HG02943 (cell line): ENCODE results near the gene MARCHF4.

Experiments
- ATAC-seq: cut with Tn5 transposase; IDR thresholded peaks from one replicate; pipeline ENCODE4 v1.9.1; 2021; ENCODE audit warnings: mild to moderate bottlenecking, low read depth, moderate library complexity; ENCODE audit not compliant: unreplicated experiment

The MARCHF4 gene, protein sequence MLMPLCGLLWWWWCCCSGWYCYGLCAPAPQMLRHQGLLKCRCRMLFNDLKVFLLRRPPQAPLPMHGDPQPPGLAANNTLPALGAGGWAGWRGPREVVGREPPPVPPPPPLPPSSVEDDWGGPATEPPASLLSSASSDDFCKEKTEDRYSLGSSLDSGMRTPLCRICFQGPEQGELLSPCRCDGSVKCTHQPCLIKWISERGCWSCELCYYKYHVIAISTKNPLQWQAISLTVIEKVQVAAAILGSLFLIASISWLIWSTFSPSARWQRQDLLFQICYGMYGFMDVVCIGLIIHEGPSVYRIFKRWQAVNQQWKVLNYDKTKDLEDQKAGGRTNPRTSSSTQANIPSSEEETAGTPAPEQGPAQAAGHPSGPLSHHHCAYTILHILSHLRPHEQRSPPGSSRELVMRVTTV

DNA sequence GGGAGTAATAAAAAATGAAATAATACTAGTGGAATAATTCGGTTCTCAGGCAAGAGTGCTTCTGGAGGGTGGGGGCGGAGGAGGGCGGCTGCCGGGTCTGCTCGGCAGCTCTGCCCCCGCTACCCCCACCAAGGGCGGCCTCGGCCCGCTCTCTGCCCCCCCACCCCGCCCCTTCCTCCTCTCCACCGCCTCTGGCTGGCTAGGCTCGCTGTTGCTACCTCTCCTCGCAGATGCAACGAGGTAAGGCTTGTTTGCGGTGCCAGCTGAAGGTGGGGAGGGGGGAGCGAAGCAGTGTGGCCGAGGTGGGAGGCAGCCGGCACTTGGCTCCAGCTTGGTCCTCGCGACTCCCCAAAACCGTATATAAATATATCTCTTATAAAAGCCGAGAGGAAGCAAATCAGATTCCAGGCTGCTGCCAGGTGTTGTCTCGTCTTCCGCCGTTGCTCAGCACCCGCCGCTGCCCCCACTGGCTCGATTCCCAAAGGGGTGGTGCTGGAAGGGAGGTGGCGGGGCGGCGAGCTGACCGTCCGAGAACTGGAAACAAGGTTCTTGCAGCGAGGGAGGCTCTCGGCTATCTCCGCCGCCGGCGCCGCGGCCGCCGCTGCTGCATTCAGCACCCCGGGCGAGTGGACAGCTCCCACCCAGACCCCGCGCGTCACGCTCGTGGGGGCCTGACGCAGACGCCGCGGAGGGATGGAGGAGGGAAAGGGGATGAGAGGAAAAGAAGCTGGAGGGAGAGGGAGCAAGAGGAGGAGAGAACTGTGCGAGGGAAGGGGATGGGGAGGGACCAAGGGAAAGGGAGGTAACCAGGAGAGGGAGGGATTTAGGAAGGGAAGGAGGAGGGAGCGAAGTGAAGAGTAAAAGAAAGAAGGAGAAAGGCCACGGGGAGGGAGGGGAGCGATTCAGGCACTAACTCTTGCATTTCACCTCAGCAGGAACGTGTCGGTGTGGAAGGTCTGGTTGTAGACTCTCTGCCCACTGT lies at the start of gene MARCHF4:
MARCHF4 (minus strand) TSS at position 763 of the 982 bp plus-strand sequence. CDS start 2,223 bp downstream, outside the sequence.
- ATAC-seq = no peak

DNA sequence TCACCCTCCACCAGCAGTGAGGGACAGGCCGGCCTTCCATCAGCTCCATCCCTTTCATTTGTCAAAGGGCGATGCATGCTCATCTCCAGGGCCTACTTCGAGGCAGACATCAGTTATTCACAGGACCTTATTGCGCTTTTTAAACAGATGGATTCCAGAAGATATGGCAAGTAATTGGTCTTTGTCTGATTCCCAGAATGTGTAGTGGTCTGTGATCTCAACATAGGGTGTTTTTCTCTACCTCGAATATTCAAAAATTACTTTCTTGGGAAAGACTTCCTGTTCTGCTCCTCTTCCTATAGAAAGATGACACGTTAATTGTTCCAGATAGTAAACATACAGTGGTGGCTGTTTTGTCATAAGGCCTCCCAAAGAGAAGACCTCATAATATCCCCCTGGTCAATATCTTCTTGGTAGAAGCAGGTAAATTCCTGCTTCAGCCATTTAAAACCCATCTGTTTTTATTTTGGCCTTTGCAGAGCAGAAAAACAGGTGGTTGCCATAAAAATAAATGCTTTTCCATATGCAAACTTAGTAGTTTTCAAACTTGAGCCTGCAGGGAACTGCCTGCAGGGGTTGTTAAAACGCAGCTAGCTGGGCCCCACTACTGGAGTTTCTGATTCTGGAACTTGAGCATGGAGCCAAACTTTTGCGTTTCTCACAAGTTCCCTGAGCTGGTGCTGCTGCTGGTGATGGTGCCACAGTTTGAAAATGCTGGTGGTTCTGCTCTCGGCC lies 48.3 kb upstream of the MARCHF4 start:
- ATAC-seq = no peak

DNA sequence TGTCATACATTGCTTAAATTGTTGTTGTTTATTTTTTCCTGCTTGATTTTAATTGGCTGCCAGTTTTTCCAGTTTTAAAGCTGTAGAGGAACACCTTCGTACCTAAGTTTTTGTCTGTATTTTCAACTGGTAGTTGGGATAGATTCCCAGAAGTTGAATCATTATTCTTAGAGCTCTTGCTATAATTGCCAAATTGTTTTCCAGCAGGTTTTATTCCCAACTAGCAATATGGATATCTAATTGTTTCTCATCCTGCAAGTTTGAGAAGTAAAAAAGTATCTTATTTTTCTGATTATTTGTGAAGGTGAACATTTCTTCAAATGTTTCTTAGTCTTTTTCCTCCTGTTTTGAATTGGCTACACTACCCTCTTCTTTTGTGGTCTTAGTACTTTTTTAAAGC lies 46.7 kb upstream of the MARCHF4 start:
- ATAC-seq = no peak

DNA sequence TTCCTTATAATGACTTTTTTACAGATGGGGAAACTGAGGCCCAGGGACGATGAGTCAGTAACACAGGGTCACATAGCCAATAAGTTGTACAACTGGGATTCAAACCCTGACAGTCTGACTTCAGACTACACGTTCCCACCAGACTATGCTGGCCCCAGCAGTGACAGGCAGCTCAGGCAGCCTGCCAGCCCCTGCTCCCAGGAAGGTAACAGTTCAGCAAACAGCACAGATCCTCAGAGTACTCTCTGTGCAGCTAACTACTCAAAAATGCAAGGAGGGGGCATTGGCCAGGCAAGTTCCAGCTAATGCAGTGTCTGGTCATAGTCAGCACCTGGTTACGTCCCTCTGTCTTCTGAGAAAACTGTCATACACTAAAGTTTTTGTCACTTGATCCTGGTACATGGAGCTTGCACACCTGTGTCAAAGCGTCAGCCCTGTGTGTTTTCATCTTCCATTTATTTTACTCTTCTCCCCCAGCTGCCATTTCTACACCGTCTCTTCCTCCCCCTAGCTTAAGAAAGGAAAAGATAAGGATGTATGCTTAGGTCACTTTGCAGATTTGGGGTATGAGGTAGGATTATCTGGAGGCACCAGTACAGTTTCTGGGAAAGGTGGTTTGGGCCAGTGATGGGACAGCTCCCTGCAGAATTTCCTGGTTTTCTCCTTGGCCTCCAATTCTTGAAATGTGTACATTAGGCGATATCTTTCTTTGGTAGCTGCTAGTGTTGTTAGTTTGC lies 44.5 kb upstream of the MARCHF4 start:
- no peak for ATAC-seq

DNA sequence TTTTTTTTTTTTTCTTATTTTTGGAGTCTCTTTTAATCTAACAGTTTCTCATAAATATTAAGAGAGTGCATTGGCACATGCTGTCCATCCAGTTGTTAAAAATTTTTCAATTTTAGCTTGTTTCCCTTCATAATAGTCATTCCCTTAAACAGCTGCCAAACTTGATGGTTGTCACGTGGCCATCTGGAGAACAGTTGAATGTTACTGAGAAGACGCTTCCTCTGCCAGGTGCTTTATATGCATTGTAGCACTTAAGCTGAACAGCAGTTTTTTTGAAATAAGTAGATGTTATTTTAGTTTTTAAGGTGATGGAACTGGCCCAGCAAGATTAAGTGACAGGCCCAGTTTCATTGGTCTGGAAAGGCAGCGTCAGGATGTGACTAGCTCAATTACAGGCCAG lies 43.3 kb upstream of the MARCHF4 start:
- ATAC-seq = no peak

DNA sequence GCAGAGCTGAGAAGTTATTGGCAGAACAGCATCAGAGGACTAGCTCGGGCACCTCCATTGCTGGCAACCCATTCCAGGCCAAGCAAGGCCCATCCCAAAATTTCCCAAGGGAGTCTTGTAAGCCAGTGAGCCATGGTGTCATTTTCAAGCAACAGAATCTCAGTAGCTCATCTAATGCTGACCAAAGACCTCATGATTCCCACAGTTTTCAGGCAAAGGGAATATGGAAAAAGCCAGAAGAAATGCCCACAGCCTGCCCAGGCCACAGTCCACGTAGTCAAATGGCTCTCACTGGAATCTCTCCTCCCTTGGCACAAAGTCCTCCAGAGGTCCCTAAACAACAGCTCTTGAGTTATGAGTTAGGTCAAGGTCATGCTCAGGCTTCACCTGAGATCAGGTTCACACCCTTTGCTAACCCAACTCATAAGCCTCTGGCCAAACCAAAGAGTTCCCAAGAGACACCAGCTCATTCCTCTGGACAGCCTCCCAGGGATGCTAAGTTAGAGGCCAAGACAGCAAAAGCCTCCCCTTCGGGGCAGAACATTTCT lies 42.6 kb upstream of the MARCHF4 start:
- no peak for ATAC-seq

DNA sequence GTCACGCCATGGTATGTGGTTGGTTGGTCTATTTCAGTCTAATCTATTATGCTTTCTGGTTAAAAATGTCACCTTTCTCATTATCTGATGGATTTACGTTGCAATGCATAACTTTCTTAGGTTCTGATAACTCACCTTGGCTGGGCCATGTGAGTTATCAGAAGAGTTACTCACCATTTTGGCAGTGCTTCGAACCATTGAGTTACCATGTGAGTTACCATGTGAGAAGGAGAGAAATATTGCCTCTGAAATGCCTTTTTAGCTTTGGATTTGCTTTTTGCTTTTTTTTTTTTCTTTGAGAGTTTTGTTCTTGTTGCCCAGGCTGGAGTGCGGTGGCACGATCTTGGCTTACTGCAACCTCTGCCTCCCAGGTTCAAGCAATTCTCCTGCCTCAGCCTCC lies 41.6 kb upstream of the MARCHF4 start:
- ATAC-seq = no peak

DNA sequence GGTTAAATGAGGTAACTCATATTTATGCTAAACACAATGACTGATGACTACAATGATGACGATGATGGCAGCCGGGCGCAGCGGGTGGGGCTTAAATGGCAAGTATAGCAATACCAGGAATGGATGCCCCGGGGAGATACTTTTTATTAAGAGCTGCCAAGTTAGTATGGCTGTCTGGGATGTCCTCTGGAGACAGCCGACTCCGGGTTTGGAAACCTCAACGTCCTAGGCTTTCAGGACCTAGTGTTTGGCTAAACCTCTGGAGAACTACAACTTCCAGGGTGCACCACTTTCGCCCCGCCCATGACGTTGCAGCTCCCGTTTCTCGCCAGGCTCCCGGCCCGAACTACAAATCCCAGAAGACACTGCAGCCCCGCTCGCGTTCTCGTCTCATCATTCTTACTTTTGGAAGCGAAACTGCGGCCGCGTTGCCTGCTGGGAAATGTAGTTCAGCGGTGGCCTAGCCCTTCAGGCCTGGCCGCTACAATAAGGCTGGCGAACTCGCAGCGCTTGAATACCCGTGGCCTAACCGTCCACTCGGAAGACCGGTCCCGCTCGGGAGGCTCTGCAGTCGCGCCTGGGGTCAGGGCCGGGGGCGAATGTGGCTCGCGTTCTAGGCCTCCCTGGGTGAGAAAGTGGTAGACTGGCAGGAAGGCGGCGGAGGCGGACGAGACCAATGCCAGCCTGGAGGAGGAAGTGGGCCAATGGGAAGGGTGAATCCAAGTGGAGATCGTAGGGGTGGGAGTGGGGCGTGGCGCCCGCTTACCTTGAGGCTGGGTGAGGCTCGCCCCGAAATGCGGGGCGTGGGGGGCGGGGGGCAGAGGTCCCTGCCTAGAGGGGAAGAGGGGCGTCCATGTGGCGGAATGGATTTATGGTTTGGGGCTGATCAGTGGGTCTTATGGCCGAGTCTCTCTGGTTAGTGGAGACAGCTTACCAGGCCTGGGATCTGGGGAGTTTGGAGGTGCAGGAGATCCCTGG lies 40.0 kb upstream of the MARCHF4 start, which contains the start of gene SMARCAL1:
SMARCAL1 (plus strand) TSS at position 463 of the 978 bp plus-strand sequence. CDS start 2,221 bp downstream, outside the sequence.
- ATAC-seq = peak; percentile 90

DNA sequence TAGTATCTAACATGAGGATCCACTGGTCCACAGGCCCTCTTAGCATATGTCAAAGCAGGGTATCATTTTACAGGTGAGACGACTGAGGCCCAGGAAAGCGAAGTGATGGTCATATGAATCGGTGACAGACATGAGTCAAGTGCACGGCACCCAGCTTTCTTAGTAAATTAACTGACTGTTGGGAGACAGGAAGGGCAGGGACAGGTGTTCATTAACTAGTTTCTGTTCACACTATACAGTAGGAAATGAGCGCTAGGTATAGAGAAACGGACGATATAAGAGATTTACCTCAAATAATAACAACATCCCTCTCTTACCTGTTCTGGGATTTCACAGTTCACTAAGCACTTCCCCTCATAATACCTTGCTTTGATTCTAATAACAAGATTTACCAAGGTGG lies 38.3 kb upstream of the MARCHF4 start:
- no peak for ATAC-seq

DNA sequence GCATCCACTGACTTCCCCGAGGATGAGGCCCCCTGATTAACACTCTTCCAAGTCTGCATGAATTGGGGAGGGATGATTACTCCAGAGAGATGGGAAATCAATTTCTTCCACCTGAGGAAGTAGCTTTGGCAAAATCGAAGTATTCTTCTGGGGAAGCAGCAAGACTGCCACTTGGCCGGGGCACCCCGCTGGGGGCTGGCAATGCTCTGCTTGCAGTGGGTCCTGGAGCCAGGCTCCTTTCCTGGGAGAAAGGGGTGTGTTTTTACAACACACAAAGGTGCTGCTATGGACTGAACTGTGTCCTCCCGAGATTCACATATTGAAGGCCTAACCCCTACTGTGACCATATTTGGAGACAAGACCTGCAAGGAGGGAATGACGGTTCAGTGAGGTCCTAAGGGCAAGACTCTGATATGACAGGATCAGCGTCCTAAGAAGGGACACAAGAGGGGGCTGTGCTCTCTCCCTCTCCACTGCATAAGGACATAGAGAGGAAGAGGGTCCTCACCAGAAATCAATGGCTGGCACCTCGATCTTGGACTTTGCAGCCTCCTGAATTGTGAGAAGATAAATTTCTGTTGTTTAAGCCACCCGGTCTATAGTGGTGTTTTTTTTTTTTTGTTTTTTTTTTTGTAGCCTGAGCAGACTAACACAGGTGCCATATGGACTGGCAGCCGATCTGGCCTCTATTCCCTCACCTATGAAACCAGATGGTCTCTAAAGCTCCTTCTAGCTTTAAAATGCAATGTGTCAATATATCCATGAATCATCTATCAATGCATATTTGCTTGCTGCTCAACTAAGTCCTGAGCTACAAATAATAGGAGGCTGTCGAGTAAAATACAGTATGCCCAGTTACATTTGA lies 36.4 kb upstream of the MARCHF4 start:
- ATAC-seq = no peak

DNA sequence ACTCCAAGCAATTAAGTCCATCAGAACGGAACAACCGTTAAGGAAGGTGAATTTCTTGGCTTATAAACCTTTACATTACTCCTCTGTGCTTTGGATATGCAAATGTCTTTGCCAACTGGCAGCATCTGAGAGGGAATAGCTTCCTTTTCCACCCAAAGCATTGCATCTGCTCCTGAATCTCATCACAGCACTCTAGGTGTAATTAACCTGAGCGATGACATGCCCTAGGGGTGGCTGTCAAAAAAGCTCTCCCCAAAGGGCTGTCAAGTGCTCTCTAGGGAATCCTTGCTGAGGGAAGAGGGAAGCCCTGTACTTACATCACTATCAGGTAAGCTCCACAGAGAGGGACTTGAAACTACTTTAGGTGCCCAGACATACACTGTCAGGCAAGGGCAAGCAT lies 34.5 kb upstream of the MARCHF4 start:
- ATAC-seq = no peak

DNA sequence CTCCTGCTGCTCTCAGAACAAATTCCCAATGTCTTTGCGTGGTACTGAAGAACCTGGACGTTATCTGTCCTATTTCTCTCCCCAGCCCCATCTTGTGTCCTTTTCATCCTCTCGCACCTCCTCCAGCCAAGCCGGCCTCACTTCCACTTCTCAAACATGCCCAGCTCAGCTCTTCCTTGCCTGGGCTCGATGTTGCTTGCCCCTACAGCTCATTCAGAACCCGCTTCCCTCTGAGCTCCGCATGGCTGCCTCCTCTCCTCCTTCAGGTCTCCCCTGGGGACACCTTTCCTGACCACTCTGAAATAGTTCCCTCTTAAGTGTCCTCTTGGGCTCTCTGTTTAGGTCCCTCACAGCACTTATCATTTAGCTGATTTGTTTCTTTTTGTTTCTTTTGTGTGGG lies 33.3 kb upstream of the MARCHF4 start:
- no peak for ATAC-seq

DNA sequence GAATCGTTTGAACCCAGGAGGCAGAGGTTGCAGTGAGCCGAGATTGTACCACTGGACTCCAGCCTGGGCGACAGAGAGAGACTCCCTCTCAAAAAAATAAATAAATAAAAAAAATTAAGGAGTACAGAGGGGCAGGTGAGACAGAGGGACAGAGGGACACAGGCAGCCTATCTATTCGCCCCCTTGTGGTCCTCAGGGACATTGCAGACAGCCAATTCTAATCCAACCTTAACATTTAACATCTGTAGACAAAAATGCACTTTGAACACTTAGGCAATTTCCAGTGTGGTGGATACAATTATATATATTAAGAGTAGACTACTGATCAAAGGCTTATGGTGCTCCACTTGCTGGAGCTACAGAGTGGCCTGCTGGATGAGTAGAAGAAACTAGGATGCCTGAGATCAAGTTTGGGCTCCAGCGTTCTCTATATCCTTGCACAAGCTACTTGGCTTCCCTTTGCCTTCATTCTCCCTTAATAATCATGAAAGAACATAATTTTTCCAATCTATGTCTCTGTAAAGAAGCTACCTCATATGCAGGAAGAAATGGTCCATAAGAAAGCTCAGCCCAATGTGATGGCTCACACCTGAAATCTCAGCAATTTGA lies 31.8 kb upstream of the MARCHF4 start:
- no peak for ATAC-seq

DNA sequence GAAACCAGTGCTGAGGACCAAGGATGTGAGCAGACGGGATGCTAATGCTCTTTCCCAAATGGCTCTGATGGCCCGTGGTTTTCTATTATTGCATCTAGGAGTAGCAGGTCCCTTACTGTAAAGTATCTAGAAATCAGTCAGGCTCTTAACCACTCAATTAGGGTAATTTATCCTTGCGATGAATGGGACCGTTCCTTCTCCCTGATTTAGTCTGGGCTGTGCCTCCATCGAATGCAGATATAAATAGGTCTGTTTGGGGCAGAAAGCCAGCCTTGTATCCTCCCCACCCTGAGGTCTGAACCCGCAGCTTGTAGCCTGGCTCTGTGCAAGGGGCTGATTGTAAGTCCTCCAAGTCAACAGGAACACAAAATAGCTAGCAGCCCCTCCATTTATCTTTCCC lies 30.5 kb upstream of the MARCHF4 start:
- no peak for ATAC-seq

DNA sequence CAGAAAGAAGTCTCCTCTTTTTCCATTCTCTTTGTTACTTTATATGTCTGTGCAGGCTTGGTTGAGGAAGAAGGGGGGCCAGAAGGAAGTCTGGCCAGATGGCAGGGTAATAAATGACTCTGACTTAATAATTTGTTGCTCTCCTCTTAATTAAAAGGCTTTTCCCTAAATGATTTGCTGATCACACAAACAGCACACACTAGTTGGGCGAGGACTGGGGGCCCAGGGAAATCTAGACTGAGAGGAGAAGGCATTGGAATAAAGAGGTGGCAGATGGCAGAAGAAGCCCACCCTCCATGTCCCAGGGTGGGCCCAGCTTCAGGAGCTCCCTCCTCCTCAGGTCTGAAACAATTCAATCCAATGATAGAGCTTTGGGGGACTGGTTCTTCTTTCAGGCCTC lies 27.3 kb upstream of the MARCHF4 start:
- no peak for ATAC-seq

DNA sequence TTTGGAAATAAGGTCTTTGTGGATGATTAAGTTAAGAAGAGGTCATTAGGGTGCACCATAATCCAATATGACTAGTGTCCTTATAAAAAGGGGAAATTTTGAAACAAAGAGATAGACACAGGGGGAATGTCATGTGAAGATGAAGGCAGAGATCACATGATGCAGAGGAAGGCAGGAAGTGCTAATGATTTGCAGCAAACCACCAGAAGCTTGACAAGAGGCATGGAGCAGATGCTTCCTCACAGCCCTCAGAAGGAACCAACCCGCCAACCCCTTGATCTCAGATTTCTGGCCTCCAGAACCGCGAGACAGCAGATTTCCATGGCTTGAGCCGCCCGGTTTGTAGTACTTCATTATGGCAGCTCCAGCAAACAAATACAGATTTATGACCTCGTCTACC lies 22.6 kb upstream of the MARCHF4 start:
- no peak for ATAC-seq
